HEK293 (cell line): ENCODE data around the gene SHISAL2A.

Experiments
- CTCF ChIP-seq: fragments of 450-650 bp; formaldehyde crosslinking; IDR thresholded peaks from 2 replicates; pipeline ENCODE4 v1.5.1; 2016; ENCODE audit warnings: missing biosample characterization, missing genetic modification characterization
- GLI4 ChIP-seq: fragments of 450-650 bp; formaldehyde crosslinking; IDR thresholded peaks from 2 replicates; pipeline ENCODE4 v1.5.1; 2016; ENCODE audit warnings: missing biosample characterization, missing genetic modification characterization
- ZNF248 ChIP-seq: fragments of 450-650 bp; formaldehyde crosslinking; IDR thresholded peaks from 2 replicates; pipeline ENCODE4 v1.5.1; 2017; ENCODE audit warnings: missing biosample characterization, missing genetic modification characterization
- ZNF785 ChIP-seq: fragments of 450-650 bp; formaldehyde crosslinking; IDR thresholded peaks from 2 replicates; pipeline ENCODE4 v1.5.1; 2016; ENCODE audit warnings: missing biosample characterization, missing genetic modification characterization

DNA sequence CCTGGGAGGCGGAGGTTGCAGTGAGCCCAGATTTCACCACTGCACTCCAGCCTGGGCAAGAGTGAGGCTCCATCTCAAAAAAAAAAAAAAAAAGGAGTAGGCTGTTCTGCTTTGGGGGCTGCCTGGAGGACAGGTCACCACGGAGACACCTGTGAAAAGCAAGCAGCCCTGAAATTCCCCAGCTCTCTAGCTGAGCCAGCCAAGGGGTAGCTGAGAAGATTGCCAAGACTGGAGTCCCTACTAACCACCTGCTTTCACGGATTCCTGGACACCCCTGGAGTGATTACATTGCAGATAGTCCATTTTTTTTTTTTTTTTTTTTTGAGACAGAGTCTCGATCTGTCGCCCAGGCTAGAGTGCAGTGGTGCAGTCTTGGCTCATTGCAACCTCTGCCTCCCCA lies 18.3 kb upstream of the SHISAL2A start:
- TF ChIP-seq GLI4 (no peak), ZNF248 (tag by site-specific recombination) (no peak), ZNF785 (tag by site-specific recombination) (no peak), CTCF (tag by site-specific recombination) (no peak)
